ENCODE measurements around the gene ADGRF3.

GRCh38 chr2:26335231-26335630 lies 11.4 kb downstream of the ADGRF3 start:
- TF ChIP-seq, protein P1, sequence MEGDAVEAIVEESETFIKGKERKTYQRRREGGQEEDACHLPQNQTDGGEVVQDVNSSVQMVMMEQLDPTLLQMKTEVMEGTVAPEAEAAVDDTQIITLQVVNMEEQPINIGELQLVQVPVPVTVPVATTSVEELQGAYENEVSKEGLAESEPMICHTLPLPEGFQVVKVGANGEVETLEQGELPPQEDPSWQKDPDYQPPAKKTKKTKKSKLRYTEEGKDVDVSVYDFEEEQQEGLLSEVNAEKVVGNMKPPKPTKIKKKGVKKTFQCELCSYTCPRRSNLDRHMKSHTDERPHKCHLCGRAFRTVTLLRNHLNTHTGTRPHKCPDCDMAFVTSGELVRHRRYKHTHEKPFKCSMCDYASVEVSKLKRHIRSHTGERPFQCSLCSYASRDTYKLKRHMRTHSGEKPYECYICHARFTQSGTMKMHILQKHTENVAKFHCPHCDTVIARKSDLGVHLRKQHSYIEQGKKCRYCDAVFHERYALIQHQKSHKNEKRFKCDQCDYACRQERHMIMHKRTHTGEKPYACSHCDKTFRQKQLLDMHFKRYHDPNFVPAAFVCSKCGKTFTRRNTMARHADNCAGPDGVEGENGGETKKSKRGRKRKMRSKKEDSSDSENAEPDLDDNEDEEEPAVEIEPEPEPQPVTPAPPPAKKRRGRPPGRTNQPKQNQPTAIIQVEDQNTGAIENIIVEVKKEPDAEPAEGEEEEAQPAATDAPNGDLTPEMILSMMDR (IDR thresholded peaks at IDR 0.05; ENCODE audit: low read length), result no peak
- TF ChIP-seq EZH2 (IDR thresholded peaks at IDR 0.05; ENCODE audit: borderline replicate concordance, low read length), result no peak

All from OCI-LY1 (cell line).